HepG2 (cell line): ENCODE data around the gene ABTB2.
"Not testable (repeated sequence)": the region's sequence is repeated elsewhere in the genome, so short reads cannot be mapped to it uniquely, and the experiment has no call there.

Experiments used
- JUND ChIP-seq: sonication (generic); formaldehyde crosslinking; IDR thresholded peaks from 2 replicates; pipeline ENCODE4 v1.8.0; 2022; ENCODE audit warnings: mild to moderate bottlenecking, missing genetic modification reagents
- POLR2A ChIP-seq, 2 experiments: IDR thresholded peaks; 2 replicates each; pipeline ENCODE4 v1.6.1; 2011; ENCODE audit warnings: low read depth in 2 of 2, low read length in 2 of 2, mild to moderate bottlenecking in 1 of 2, moderate library complexity in 1 of 2; ENCODE audit not compliant: insufficient read depth in 1 of 2
- RARG ChIP-seq: sonication (generic); formaldehyde crosslinking; IDR thresholded peaks from 2 replicates; pipeline ENCODE4 v1.4.0; 2020; ENCODE audit warnings: low read depth, mild to moderate bottlenecking, missing genetic modification reagents

GRCh38 chr11:34386356-34386755 is 28.5 kb upstream of the ABTB2 start:
- not testable (repeated sequence) for TF ChIP-seq JUND; RARG (CRISPR knock-in tag); POLR2A (IDR thresholded peaks at IDR 0.05; ENCODE audit: insufficient read depth in 1 of 2, low read depth in 2 of 2, low read length in 2 of 2)
